GM18868 (cell line): Measurements from ENCODE around the gene NPAS3.

ENCODE experiments used
- ATAC-seq: cut with Tn5 transposase; IDR thresholded peaks from one replicate; pipeline ENCODE4 v1.9.1; 2021; ENCODE audit warnings: mild to moderate bottlenecking, moderate library complexity; ENCODE audit not compliant: unreplicated experiment

NPAS3 gene

GRCh38 chr14:32938719-32939253 lies at the start of gene NPAS3:
NPAS3 (plus strand) TSS chr14:32938879.
- ATAC-seq: no peak

- no peak for ATAC-seq
These were observed 41.5 kb upstream of the NPAS3 start for GRCh38 chr14:32896979-32897697.

- ATAC-seq: no peak
These were observed 41.0 kb upstream of the NPAS3 start for GRCh38 chr14:32897698-32898064.

GRCh38 chr14:32898876-32899275 lies 39.8 kb upstream of the NPAS3 start:
- ATAC-seq: no peak

- ATAC-seq: no peak
These were observed 38.1 kb upstream of the NPAS3 start for GRCh38 chr14:32900547-32900946.

GRCh38 chr14:32905013-32905412 lies 33.7 kb upstream of the NPAS3 start:
- ATAC-seq: no peak

- no peak for ATAC-seq
These were observed 32.0 kb upstream of the NPAS3 start for GRCh38 chr14:32906672-32907071.

GRCh38 chr14:32908196-32909084 lies 30.2 kb upstream of the NPAS3 start:
- no peak for ATAC-seq

- ATAC-seq: no peak
These were observed 25.0 kb upstream of the NPAS3 start for GRCh38 chr14:32913725-32914124.

GRCh38 chr14:32914391-32914790 lies 24.3 kb upstream of the NPAS3 start:
- ATAC-seq: no peak

GRCh38 chr14:32920696-32921276 lies 17.9 kb upstream of the NPAS3 start:
- no peak for ATAC-seq

- no peak for ATAC-seq
These were observed 13.2 kb upstream of the NPAS3 start for GRCh38 chr14:32925439-32925838.

- no peak for ATAC-seq
These were observed 6.3 kb upstream of the NPAS3 start for GRCh38 chr14:32932302-32932913.

GRCh38 chr14:32932914-32933628 lies 5.6 kb upstream of the NPAS3 start:
- no peak for ATAC-seq

- ATAC-seq: no peak
These were observed 5.0 kb upstream of the NPAS3 start for GRCh38 chr14:32933629-32934072.

- no peak for ATAC-seq
These were observed 4.4 kb upstream of the NPAS3 start for GRCh38 chr14:32934073-32934880.

GRCh38 chr14:32934881-32935633 lies 3.6 kb upstream of the NPAS3 start:
- ATAC-seq: no peak

GRCh38 chr14:32939254-32940065 lies 781 bp downstream of the NPAS3 start:
- ATAC-seq: no peak
